B cell (primary cell): ENCODE data around the gene MMP2. TPM values are rescaled to one million over a fixed set of nuclear protein-coding genes. Genes with fewer than 3 reads are reported as not detected.

Experiments used
- ATAC-seq: fragments of 200-7000 bp; cut with Tn5 transposase; one replicate; pipeline ENCODE4 v1.10.0; 2021; ENCODE audit warnings: low read depth, mild to moderate bottlenecking, moderate number of reproducible peaks, moderate library complexity
- CTCF ChIA-PET: fragments of 350-600 bp; sonication (Branson Sonifier 250); formaldehyde crosslinking; loops from one replicate; lab custom pipeline; 2021; ENCODE audit warnings: antibody characterized with exemption, inconsistent platforms; lab: Charles Lee
- POLR2A ChIA-PET: fragments of 350-600 bp; sonication (Branson Sonifier 250); formaldehyde crosslinking; loops from one replicate; lab custom pipeline; 2021; ENCODE audit warnings: antibody characterized with exemption; lab: Charles Lee
- DNase-seq: peaks from one replicate; pipeline ENCODE4 v3.0.0; 2013
- H2AFZ ChIP-seq: 2 replicates; pipeline ENCODE4 v1.6.1; 2012; ENCODE audit warnings: mild to moderate bottlenecking, low read depth, low read length; ENCODE audit not compliant: insufficient read depth, poor library complexity, severe bottlenecking
- H3K27ac ChIP-seq, 2 donors: 1 replicate in 1 of 2; 2 replicates in 1 of 2; pipeline ENCODE4 v1.5.1; 2012 to 2013; ENCODE audit warnings: low read length in 2 of 2, mild to moderate bottlenecking in 2 of 2, moderate library complexity in 1 of 2
- H3K27me3 ChIP-seq, 4 experiments: fragments of 200-600 bp in 1 of 4; sonication (generic) in 1 of 4; replicated peaks in 1 of 4; 1 replicate in 2 of 4; 2 replicates in 2 of 4; pipeline versions ENCODE4 v1.6.1 to v1.7.0; 2013 to 2016; ENCODE audit warnings: low read length in 3 of 4, mild to moderate bottlenecking in 2 of 4, mixed read lengths in 1 of 4, moderate library complexity in 1 of 4; ENCODE audit not compliant: insufficient read depth in 4 of 4, control insufficient read depth in 3 of 4; ENCODE audit errors: control extremely low read depth in 1 of 4
- H3K36me3 ChIP-seq, 2 experiments: replicated peaks in 1 of 2; 1 replicate in 1 of 2; 2 replicates in 1 of 2; pipeline versions ENCODE4 v1.6.1 to v1.7.1; 2013; ENCODE audit warnings: low read length in 1 of 2; ENCODE audit not compliant: insufficient read depth in 2 of 2, control insufficient read depth in 1 of 2; ENCODE audit errors: control extremely low read depth in 1 of 2, extremely low read depth in 1 of 2
- H3K4me1 ChIP-seq, 2 donors: fragments of 200-600 bp in 1 of 2; sonication (generic) in 1 of 2; 1 replicate in 1 of 2; 2 replicates in 1 of 2; pipeline versions ENCODE4 v1.5.1 to v1.6.1; 2013 to 2017; ENCODE audit warnings: low read length in 2 of 2; ENCODE audit not compliant: control insufficient read depth in 2 of 2, insufficient read depth in 2 of 2
- H3K4me2 ChIP-seq: replicated peaks from 2 replicates; pipeline ENCODE3; 2012; ENCODE audit warnings: mild to moderate bottlenecking, low read depth, low read length; ENCODE audit not compliant: poor library complexity, severe bottlenecking
- H3K4me3 ChIP-seq, 5 experiments: fragments of 200-600 bp in 1 of 5; sonication (generic) in 1 of 5; 1 replicate in 3 of 5; 2 replicates in 2 of 5; pipeline versions ENCODE4 v1.5.1 to v1.7.0; 2011 to 2016; ENCODE audit warnings: low read length in 4 of 5, mild to moderate bottlenecking in 4 of 5, low read depth in 2 of 5, control low read depth in 1 of 5, moderate library complexity in 1 of 5; ENCODE audit not compliant: insufficient read depth in 1 of 5; ENCODE audit errors: control extremely low read depth in 1 of 5, extremely low read depth in 1 of 5
- H3K79me2 ChIP-seq: fragments of 200-600 bp; sonication (generic); one replicate; pipeline ENCODE4 v1.6.0; 2016; ENCODE audit warnings: low read length; ENCODE audit not compliant: control insufficient read depth, insufficient read depth
- H3K9ac ChIP-seq: fragments of 200-600 bp; sonication (generic); 2 replicates; pipeline ENCODE4 v1.6.1; 2017; ENCODE audit warnings: mild to moderate bottlenecking, low read length, moderate library complexity
- H3K9me3 ChIP-seq, 3 donors: one replicate each; pipeline versions ENCODE4 v1.6.1 to v1.7.1; 2013; ENCODE audit warnings: low read length in 2 of 3; ENCODE audit not compliant: control insufficient read depth in 2 of 3, insufficient read depth in 1 of 3; ENCODE audit errors: control extremely low read depth in 1 of 3
- H4K20me1 ChIP-seq: 2 replicates; pipeline ENCODE4 v1.6.0; 2012; ENCODE audit warnings: mild to moderate bottlenecking, low read length; ENCODE audit not compliant: insufficient read depth, control insufficient read depth, poor library complexity, severe bottlenecking
- H3K27ac Mint-ChIP-seq: one replicate; pipeline ENCODE4 v1.8.0; 2021; ENCODE audit warnings: mixed read lengths
- H3K27me3 Mint-ChIP-seq: one replicate; pipeline ENCODE4 v1.8.0; 2021; ENCODE audit warnings: mixed read lengths
- H3K4me1 Mint-ChIP-seq: one replicate; pipeline ENCODE4 v1.8.0; 2021; ENCODE audit warnings: mixed read lengths
- H3K4me3 Mint-ChIP-seq: one replicate; pipeline ENCODE4 v1.8.0; 2021; ENCODE audit warnings: mixed read lengths
- H3K9me3 Mint-ChIP-seq: one replicate; pipeline ENCODE4 v1.8.0; 2022; ENCODE audit warnings: mixed read lengths; ENCODE audit not compliant: insufficient read depth
- EZH2 ChIP-seq: IDR thresholded peaks from 2 replicates; pipeline ENCODE4 v1.6.1; 2012; ENCODE audit warnings: borderline replicate concordance, low read depth, mild to moderate bottlenecking, moderate library complexity, low read length; ENCODE audit not compliant: insufficient read depth, poor library complexity, severe bottlenecking
- WGBS: methylation state at CpG from one replicate; pipeline ENCODE4 v1.1.5; 2013; ENCODE audit warnings: missing lambda C conversion rate; ENCODE audit not compliant: insufficient coverage; 5-methylcytosine and 5-hydroxymethylcytosine counted together
- intact Hi-C: fragments of 100-400 bp; cut with micrococcal nuclease; formaldehyde crosslinking; loops from one replicate; pipeline ENCODE4 v1.10.0; 2022
- polyA plus RNA-seq: library from polyadenylated mRNA; depleted of rRNA; stranded (reverse); fragments of >200 nt; gene quantifications from 2 replicates; pipeline ENCODE4 v1.2.3, GENCODE V29; 2012
- total RNA-seq, 2 donors: library from RNA; stranded (reverse); fragments of 120-200 nt in 1 of 2; gene quantifications; 1 replicate in 1 of 2; 2 replicates in 1 of 2; pipeline versions ENCODE4 v1.2.3 to v1.2.4, GENCODE V29; 2013 to 2022
- TF ChIP-seq, protein P1 (sequence below): fragments of 200-600 bp; IDR thresholded peaks from one replicate; pipeline ENCODE4 v1.8.0; 2022; ENCODE audit warnings: antibody characterized with exemption, mild to moderate bottlenecking

Gene MMP2
- total and polyA plus RNA-seq, 2 donors (not counting 1 experiment from before 2014, with no cell fraction given): not detected

DNA sequence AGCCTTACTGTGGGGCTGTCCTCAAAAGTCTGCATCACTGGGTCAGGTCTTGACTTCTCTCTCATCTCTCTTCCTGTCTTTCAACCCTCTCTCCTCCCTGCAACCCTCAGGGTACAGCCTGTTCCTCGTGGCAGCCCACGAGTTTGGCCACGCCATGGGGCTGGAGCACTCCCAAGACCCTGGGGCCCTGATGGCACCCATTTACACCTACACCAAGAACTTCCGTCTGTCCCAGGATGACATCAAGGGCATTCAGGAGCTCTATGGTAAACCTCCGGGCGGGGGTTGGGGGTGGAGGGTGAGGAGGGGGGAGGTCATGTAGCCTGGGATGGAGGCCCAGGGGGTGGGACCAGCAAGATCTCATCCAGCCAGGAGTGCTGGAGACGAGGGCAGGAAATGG is 12.7 kb downstream of the MMP2 start:
- no peak for ATAC-seq
- Histone ChIP-seq H3K4me2 (no peak overlapping the region), H3K79me2 (no peaks in the 10 kb centered on the region), H3K9me3 (peaks cover 0 to 10% (median 0%) of the 10 kb centered on the region in 3 donors), H3K27me3 (no peaks in the 10 kb centered on the region), H2AFZ (no peak overlapping the region), H3K36me3 (no peaks in the 10 kb centered on the region), H4K20me1 (no peaks in the 10 kb centered on the region), H3K4me3 (no peak overlapping the region), H3K27ac (no peak overlapping the region), H3K4me1 (no peaks in the 10 kb centered on the region), H3K9ac (no peak overlapping the region)
- ChIA-PET POLR2A (no interaction called here), CTCF (no interaction called here)
- TF ChIP-seq, protein P1, sequence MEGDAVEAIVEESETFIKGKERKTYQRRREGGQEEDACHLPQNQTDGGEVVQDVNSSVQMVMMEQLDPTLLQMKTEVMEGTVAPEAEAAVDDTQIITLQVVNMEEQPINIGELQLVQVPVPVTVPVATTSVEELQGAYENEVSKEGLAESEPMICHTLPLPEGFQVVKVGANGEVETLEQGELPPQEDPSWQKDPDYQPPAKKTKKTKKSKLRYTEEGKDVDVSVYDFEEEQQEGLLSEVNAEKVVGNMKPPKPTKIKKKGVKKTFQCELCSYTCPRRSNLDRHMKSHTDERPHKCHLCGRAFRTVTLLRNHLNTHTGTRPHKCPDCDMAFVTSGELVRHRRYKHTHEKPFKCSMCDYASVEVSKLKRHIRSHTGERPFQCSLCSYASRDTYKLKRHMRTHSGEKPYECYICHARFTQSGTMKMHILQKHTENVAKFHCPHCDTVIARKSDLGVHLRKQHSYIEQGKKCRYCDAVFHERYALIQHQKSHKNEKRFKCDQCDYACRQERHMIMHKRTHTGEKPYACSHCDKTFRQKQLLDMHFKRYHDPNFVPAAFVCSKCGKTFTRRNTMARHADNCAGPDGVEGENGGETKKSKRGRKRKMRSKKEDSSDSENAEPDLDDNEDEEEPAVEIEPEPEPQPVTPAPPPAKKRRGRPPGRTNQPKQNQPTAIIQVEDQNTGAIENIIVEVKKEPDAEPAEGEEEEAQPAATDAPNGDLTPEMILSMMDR: no peak
- TF ChIP-seq EZH2: no peak
- 76% methylated on average over 5 of the region's 7 CpGs for WGBS
- no peaks in the 10 kb centered on the region for H3K9me3 Mint-ChIP-seq
- peaks cover 5% of the 10 kb centered on the region for H3K27me3 Mint-ChIP-seq
- H3K4me1 Mint-ChIP-seq: no peaks in the 10 kb centered on the region
- no peak for DNase-seq
- intact Hi-C loops: no loop called here
- no peak overlapping the region for H3K27ac Mint-ChIP-seq
- H3K4me3 Mint-ChIP-seq: no peak overlapping the region

- H3K36me3 ChIP-seq: no peaks in the 10 kb centered on the region
- no peaks in the 10 kb centered on the region for H3K79me2 ChIP-seq
- H3K4me2 ChIP-seq: no peak overlapping the region
- ChIA-PET POLR2A (no interaction called here), CTCF (interaction anchor here (1.0 kb wide), 1 partner anchor 28 kb away, joined by 3 read pairs; no protein-coding TSS in a partner anchor)
- TF ChIP-seq EZH2: no peak
- TF ChIP-seq, protein P1: no peak
- Mint-ChIP-seq H3K27ac (no peak overlapping the region), H3K4me1 (no peaks in the 10 kb centered on the region), H3K27me3 (peaks cover 10% of the 10 kb centered on the region), H3K9me3 (no peaks in the 10 kb centered on the region), H3K4me3 (no peak overlapping the region)
- 91% methylated on average over 8 of the region's 10 CpGs for WGBS
- no peaks in the 10 kb centered on the region for H3K4me1 ChIP-seq
- peaks cover 0 to 7% (median 0%) of the 10 kb centered on the region in 3 donors for H3K9me3 ChIP-seq
- no peak overlapping the region for H3K4me3 ChIP-seq
- DNase-seq: no peak
- H3K27me3 ChIP-seq: no peaks in the 10 kb centered on the region
- H3K27ac ChIP-seq: no peak overlapping the region
- H4K20me1 ChIP-seq: no peaks in the 10 kb centered on the region
- intact Hi-C loops: no loop called here
- no peak overlapping the region for H2AFZ ChIP-seq
- no peak for ATAC-seq
- no peak overlapping the region for H3K9ac ChIP-seq
These were observed 13.9 kb downstream of the MMP2 start for GRCh38 chr16:55492756-55493380.
